HepG2 (cell line): ENCODE results near the gene RBM44. TPM values are rescaled to one million over a fixed set of nuclear protein-coding genes. Genes with fewer than 3 reads are reported as not detected.

Source experiments
- ATF3 ChIP-seq: sonication (generic); formaldehyde crosslinking; IDR thresholded peaks from 2 replicates; pipeline ENCODE4 v1.4.0; 2020; ENCODE audit warnings: missing genetic modification reagents
- CREB1 ChIP-seq, 2 experiments: fragments of 450-650 bp in 1 of 2; IDR thresholded peaks; 2 replicates each; pipeline ENCODE4 v1.6.1; 2016 to 2017; ENCODE audit warnings: control low read depth in 1 of 2, mild to moderate bottlenecking in 1 of 2, missing compliant biosample characterization in 1 of 2, missing genetic modification characterization in 1 of 2
- FOSL1 ChIP-seq: sonication (generic); formaldehyde crosslinking; IDR thresholded peaks from 2 replicates; pipeline ENCODE4 v1.9.0; 2021; ENCODE audit warnings: missing genetic modification reagents, borderline replicate concordance
- HHEX ChIP-seq: IDR thresholded peaks from 2 replicates; pipeline ENCODE4 v1.6.1; 2016; ENCODE audit warnings: control low read depth
- JUNB ChIP-seq: sonication (generic); formaldehyde crosslinking; IDR thresholded peaks from 2 replicates; pipeline ENCODE4 v1.8.0; 2022; ENCODE audit warnings: missing genetic modification reagents, mild to moderate bottlenecking, borderline replicate concordance
- NKX3-1 ChIP-seq: sonication (generic); formaldehyde crosslinking; IDR thresholded peaks from 2 replicates; pipeline ENCODE4 v1.5.0; 2020; ENCODE audit warnings: missing genetic modification reagents
- PAXIP1 ChIP-seq: sonication (generic); formaldehyde crosslinking; conservative IDR thresholded peaks from 2 replicates; pipeline ENCODE4 v1.4.0; 2020; ENCODE audit warnings: mild to moderate bottlenecking, missing genetic modification reagents, moderate library complexity
- SRSF9 ChIP-seq: fragments of 200-400 bp; formaldehyde crosslinking; IDR thresholded peaks from 2 replicates; pipeline ENCODE4 v1.6.1; 2018; ENCODE audit warnings: borderline replicate concordance, mild to moderate bottlenecking, low read depth, low read length; ENCODE audit not compliant: insufficient read depth, poor library complexity, severe bottlenecking
- TRIM24 ChIP-seq: sonication (generic); formaldehyde crosslinking; IDR thresholded peaks from 2 replicates; pipeline ENCODE4 v1.8.0; 2022; ENCODE audit warnings: mild to moderate bottlenecking, missing genetic modification reagents
- ZNF652 ChIP-seq: IDR thresholded peaks from 2 replicates; pipeline ENCODE4 v1.6.1; 2016; ENCODE audit warnings: low read depth, borderline replicate concordance
- ZNF850 ChIP-seq: sonication (generic); formaldehyde crosslinking; conservative IDR thresholded peaks from 2 replicates; pipeline ENCODE4 v1.9.0; 2021; ENCODE audit warnings: mild to moderate bottlenecking, missing genetic modification reagents
- ZNF891 ChIP-seq: sonication (generic); formaldehyde crosslinking; IDR thresholded peaks from 2 replicates; pipeline ENCODE4 v1.5.0; 2020; ENCODE audit warnings: mild to moderate bottlenecking, missing genetic modification reagents
- polyA plus RNA-seq, 8 experiments: library from polyadenylated mRNA; depleted of rRNA in 3 of 8; stranded (reverse) in 7 of 8; unstranded in 1 of 8; fragments of >200 nt; fragmentation: Illumina TruSeq in 4 of 8; extraction: Trizol in 4 of 8; gene quantifications; 2 replicates each; pipeline versions ENCODE4 v1.2.1 to v1.2.3, GENCODE V29; 2011 to 2016; ENCODE audit warnings: low read depth in 4 of 8, missing spikeins in 1 of 8, mixed read lengths in 1 of 8; ENCODE audit not compliant: insufficient read depth in 1 of 8
- total RNA-seq, 5 experiments: library from RNA; depleted of rRNA; stranded (reverse); fragments of >200 nt; fragmentation: Illumina TruSeq; extraction: Trizol; gene quantifications; 2 replicates each; pipeline ENCODE4 v1.2.3, GENCODE V29; 2016; ENCODE audit warnings: low read depth in 1 of 5
- TF ChIP-seq, protein P1 (sequence below): IDR thresholded peaks from 2 replicates; pipeline ENCODE4 v1.6.1; 2016; ENCODE audit warnings: low read depth, missing genetic modification reagents, missing compliant biosample characterization
- TF ChIP-seq, protein P2 (sequence below): sonication (generic); formaldehyde crosslinking; IDR thresholded peaks from 2 replicates; pipeline ENCODE4 v1.5.0; 2020; ENCODE audit warnings: missing genetic modification reagents
- TF ChIP-seq, protein P3 (sequence below): sonication (generic); formaldehyde crosslinking; IDR thresholded peaks from 2 replicates; pipeline ENCODE4 v1.8.0; 2022; ENCODE audit warnings: mild to moderate bottlenecking, missing genetic modification reagents
- TF ChIP-seq, protein P4 (sequence below): sonication (generic); formaldehyde crosslinking; IDR thresholded peaks from 2 replicates; pipeline ENCODE4 v1.4.0; 2020; ENCODE audit warnings: low read depth, mild to moderate bottlenecking, missing genetic modification reagents

Gene RBM44
- total and polyA plus RNA-seq, 2 of the 13 experiments (the other 11 are each of a cell fraction or from before 2014, with no cell fraction given) = 0.13 to 0.50 TPM

- no peak for TF ChIP-seq HHEX (CRISPR knock-in tag)
- no peak for TF ChIP-seq NKX3-1 (CRISPR knock-in tag)
- peak; percentile 39; the same call in 1 of the 2 replicates for TF ChIP-seq ATF3 (CRISPR knock-in tag)
- TF ChIP-seq SRSF9 = no peak
- TF ChIP-seq ZNF652 (CRISPR knock-in tag) = no peak
- TF ChIP-seq JUNB = 0 out of 2 replicates have a peak, but pooled peaks have one; percentile 58
- TF ChIP-seq, protein P1, sequence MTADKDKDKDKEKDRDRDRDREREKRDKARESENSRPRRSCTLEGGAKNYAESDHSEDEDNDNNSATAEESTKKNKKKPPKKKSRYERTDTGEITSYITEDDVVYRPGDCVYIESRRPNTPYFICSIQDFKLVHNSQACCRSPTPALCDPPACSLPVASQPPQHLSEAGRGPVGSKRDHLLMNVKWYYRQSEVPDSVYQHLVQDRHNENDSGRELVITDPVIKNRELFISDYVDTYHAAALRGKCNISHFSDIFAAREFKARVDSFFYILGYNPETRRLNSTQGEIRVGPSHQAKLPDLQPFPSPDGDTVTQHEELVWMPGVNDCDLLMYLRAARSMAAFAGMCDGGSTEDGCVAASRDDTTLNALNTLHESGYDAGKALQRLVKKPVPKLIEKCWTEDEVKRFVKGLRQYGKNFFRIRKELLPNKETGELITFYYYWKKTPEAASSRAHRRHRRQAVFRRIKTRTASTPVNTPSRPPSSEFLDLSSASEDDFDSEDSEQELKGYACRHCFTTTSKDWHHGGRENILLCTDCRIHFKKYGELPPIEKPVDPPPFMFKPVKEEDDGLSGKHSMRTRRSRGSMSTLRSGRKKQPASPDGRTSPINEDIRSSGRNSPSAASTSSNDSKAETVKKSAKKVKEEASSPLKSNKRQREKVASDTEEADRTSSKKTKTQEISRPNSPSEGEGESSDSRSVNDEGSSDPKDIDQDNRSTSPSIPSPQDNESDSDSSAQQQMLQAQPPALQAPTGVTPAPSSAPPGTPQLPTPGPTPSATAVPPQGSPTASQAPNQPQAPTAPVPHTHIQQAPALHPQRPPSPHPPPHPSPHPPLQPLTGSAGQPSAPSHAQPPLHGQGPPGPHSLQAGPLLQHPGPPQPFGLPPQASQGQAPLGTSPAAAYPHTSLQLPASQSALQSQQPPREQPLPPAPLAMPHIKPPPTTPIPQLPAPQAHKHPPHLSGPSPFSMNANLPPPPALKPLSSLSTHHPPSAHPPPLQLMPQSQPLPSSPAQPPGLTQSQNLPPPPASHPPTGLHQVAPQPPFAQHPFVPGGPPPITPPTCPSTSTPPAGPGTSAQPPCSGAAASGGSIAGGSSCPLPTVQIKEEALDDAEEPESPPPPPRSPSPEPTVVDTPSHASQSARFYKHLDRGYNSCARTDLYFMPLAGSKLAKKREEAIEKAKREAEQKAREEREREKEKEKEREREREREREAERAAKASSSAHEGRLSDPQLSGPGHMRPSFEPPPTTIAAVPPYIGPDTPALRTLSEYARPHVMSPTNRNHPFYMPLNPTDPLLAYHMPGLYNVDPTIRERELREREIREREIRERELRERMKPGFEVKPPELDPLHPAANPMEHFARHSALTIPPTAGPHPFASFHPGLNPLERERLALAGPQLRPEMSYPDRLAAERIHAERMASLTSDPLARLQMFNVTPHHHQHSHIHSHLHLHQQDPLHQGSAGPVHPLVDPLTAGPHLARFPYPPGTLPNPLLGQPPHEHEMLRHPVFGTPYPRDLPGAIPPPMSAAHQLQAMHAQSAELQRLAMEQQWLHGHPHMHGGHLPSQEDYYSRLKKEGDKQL = no peak
- peak; percentile 75 for TF ChIP-seq FOSL1 (CRISPR knock-in tag)
- no peak for TF ChIP-seq ZNF891 (CRISPR knock-in tag)
- peak; percentile 88 for TF ChIP-seq CREB1 (IDR thresholded peaks at IDR 0.05)
- TF ChIP-seq CREB1 (CRISPR knock-in tag; IDR thresholded peaks at IDR 0.05) = no peak
- 0 out of 2 replicates have a peak, but pooled peaks have one; percentile 26 for TF ChIP-seq PAXIP1
- TF ChIP-seq, protein P2, sequence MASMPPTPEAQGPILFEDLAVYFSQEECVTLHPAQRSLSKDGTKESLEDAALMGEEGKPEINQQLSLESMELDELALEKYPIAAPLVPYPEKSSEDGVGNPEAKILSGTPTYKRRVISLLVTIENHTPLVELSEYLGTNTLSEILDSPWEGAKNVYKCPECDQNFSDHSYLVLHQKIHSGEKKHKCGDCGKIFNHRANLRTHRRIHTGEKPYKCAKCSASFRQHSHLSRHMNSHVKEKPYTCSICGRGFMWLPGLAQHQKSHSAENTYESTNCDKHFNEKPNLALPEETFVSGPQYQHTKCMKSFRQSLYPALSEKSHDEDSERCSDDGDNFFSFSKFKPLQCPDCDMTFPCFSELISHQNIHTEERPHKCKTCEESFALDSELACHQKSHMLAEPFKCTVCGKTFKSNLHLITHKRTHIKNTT (CRISPR knock-in tag) = no peak
- TF ChIP-seq, protein P3, sequence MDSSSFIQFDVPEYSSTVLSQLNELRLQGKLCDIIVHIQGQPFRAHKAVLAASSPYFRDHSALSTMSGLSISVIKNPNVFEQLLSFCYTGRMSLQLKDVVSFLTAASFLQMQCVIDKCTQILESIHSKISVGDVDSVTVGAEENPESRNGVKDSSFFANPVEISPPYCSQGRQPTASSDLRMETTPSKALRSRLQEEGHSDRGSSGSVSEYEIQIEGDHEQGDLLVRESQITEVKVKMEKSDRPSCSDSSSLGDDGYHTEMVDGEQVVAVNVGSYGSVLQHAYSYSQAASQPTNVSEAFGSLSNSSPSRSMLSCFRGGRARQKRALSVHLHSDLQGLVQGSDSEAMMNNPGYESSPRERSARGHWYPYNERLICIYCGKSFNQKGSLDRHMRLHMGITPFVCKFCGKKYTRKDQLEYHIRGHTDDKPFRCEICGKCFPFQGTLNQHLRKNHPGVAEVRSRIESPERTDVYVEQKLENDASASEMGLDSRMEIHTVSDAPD (CRISPR knock-in tag) = no peak
- no peak for TF ChIP-seq ZNF850 (CRISPR knock-in tag)
- TF ChIP-seq TRIM24 (CRISPR knock-in tag) = no peak
- TF ChIP-seq, protein P4, sequence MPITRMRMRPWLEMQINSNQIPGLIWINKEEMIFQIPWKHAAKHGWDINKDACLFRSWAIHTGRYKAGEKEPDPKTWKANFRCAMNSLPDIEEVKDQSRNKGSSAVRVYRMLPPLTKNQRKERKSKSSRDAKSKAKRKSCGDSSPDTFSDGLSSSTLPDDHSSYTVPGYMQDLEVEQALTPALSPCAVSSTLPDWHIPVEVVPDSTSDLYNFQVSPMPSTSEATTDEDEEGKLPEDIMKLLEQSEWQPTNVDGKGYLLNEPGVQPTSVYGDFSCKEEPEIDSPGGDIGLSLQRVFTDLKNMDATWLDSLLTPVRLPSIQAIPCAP (CRISPR knock-in tag) = no peak
Observed at GRCh38 chr2:237888389-237888788, 89.8 kb downstream of the RBM44 start (continued).
